DOHH2 (cell line): Measurements from ENCODE around the gene BRAF.

Experiments
- H3F3A ChIP-seq: fragments of 200-600 bp; sonication (generic), shearing (Covaris generic); 2 replicates; pipeline ENCODE4 v1.6.0; 2016; ENCODE audit warnings: antibody characterized with exemption, mild to moderate bottlenecking; ENCODE audit not compliant: control insufficient read depth, insufficient read depth
- H3K27ac ChIP-seq: fragments of 200-600 bp; sonication (generic); 2 replicates; pipeline ENCODE4 v1.5.1; 2014; ENCODE audit warnings: low read depth, mild to moderate bottlenecking, low read length, moderate library complexity
- H3K27me3 ChIP-seq: fragments of 200-600 bp; sonication (generic); 2 replicates; pipeline ENCODE4 v1.6.1; 2014; ENCODE audit warnings: mild to moderate bottlenecking, low read length, mixed read lengths; ENCODE audit not compliant: control insufficient read depth
- H3K36me3 ChIP-seq: fragments of 200-600 bp; sonication (generic); 2 replicates; pipeline ENCODE4 v1.6.1; 2014; ENCODE audit warnings: mild to moderate bottlenecking, low read length, moderate library complexity, mixed read lengths; ENCODE audit not compliant: control insufficient read depth
- H3K4me1 ChIP-seq: fragments of 200-600 bp; sonication (generic); 2 replicates; pipeline ENCODE4 v1.6.1; 2014; ENCODE audit warnings: mild to moderate bottlenecking, low read length, mixed read lengths; ENCODE audit not compliant: control insufficient read depth
- H3K4me2 ChIP-seq: fragments of 200-600 bp; sonication (generic); 2 replicates; pipeline ENCODE4 v1.6.0; 2014; ENCODE audit warnings: mild to moderate bottlenecking, low read length, moderate library complexity
- H3K4me3 ChIP-seq: fragments of 200-600 bp; sonication (generic); 2 replicates; pipeline ENCODE4 v1.5.1; 2014; ENCODE audit warnings: mild to moderate bottlenecking, low read length, mixed read lengths
- H3K79me2 ChIP-seq: fragments of 200-600 bp; sonication (generic); 2 replicates; pipeline ENCODE4 v1.6.1; 2014; ENCODE audit warnings: mild to moderate bottlenecking, low read length, mixed read lengths; ENCODE audit not compliant: control insufficient read depth
- H3K9me2 ChIP-seq: fragments of 200-600 bp; sonication (generic); replicated peaks from 2 replicates; pipeline ENCODE4 v1.6.1; 2014; ENCODE audit warnings: mild to moderate bottlenecking, low read length, mixed read lengths; ENCODE audit not compliant: control insufficient read depth
- H3K9me3 ChIP-seq: fragments of 200-600 bp; sonication (generic); 2 replicates; pipeline ENCODE4 v1.6.1; 2014; ENCODE audit warnings: antibody characterized with exemption, low read length, mixed read lengths; ENCODE audit not compliant: control insufficient read depth, insufficient read depth
- H4K20me1 ChIP-seq: fragments of 200-600 bp; sonication (generic); 2 replicates; pipeline ENCODE4 v1.6.0; 2014; ENCODE audit warnings: low read depth, mild to moderate bottlenecking, antibody characterized with exemption, low read length, moderate library complexity; ENCODE audit not compliant: control insufficient read depth, insufficient read depth
- CTCF ChIP-seq: fragments of 200-600 bp; sonication (generic); IDR thresholded peaks from one replicate; pipeline ENCODE4 v1.5.1; 2014; ENCODE audit warnings: antibody characterized with exemption, mild to moderate bottlenecking, low read depth, low read length; ENCODE audit not compliant: poor library complexity, severe bottlenecking
- EZH2phosphoT487 ChIP-seq: fragments of 200-600 bp; sonication (generic); IDR thresholded peaks from 2 replicates; pipeline ENCODE4 v1.6.1; 2017; ENCODE audit warnings: borderline replicate concordance, mild to moderate bottlenecking, antibody characterized with exemption, low read length, moderate library complexity, mixed read lengths

BRAF gene

GRCh38 chr7:140752533-140752932, 172.2 kb downstream of the BRAF start:
- Histone ChIP-seq H3K27ac (no peak overlapping the region), H3K4me1 (0 out of 2 replicates have a peak, but pooled peaks cover 4% of the 10 kb centered on the region), H3K27me3 (no peaks in the 10 kb centered on the region), H3K9me3 (no peaks in the 10 kb centered on the region), H3K9me2 (no peaks in the 10 kb centered on the region), H3K4me2 (no peak overlapping the region), H3K79me2 (no peaks in the 10 kb centered on the region), H4K20me1 (no peaks in the 10 kb centered on the region), H3K36me3 (peaks cover 12% of the 10 kb centered on the region), H3F3A (no peaks in the 10 kb centered on the region), H3K4me3 (no peak overlapping the region)
- TF ChIP-seq EZH2phosphoT487 (no peak), CTCF (no peak)

- no peaks in the 10 kb centered on the region for H3F3A ChIP-seq
- peaks cover 12% of the 10 kb centered on the region for H3K4me1 ChIP-seq
- no peak overlapping the region for H3K27ac ChIP-seq
- H3K4me2 ChIP-seq: no peak overlapping the region
- peaks cover 14% of the 10 kb centered on the region for H3K36me3 ChIP-seq
- TF ChIP-seq CTCF (no peak), EZH2phosphoT487 (no peak)
- no peak overlapping the region for H3K4me3 ChIP-seq
- H3K9me2 ChIP-seq: no peaks in the 10 kb centered on the region
- no peaks in the 10 kb centered on the region for H3K9me3 ChIP-seq
- no peaks in the 10 kb centered on the region for H3K27me3 ChIP-seq
- H4K20me1 ChIP-seq: no peaks in the 10 kb centered on the region
- no peaks in the 10 kb centered on the region for H3K79me2 ChIP-seq
Measured at GRCh38 chr7:140746751-140747150, 178.0 kb downstream of the BRAF start.

GRCh38 chr7:140745266-140746058, 179.3 kb downstream of the BRAF start:
- no peak overlapping the region for H3K4me2 ChIP-seq
- H3K9me2 ChIP-seq: no peaks in the 10 kb centered on the region
- no peak for TF ChIP-seq CTCF
- TF ChIP-seq EZH2phosphoT487: no peak
- no peaks in the 10 kb centered on the region for H3F3A ChIP-seq
- no peaks in the 10 kb centered on the region for H4K20me1 ChIP-seq
- no peaks in the 10 kb centered on the region for H3K79me2 ChIP-seq
- peaks cover 14% of the 10 kb centered on the region for H3K36me3 ChIP-seq
- H3K9me3 ChIP-seq: no peaks in the 10 kb centered on the region
- H3K27ac ChIP-seq: no peak overlapping the region
- H3K4me1 ChIP-seq: peaks cover 12% of the 10 kb centered on the region
- H3K27me3 ChIP-seq: no peaks in the 10 kb centered on the region
- no peak overlapping the region for H3K4me3 ChIP-seq
